Transverse colon (tissue), 4 donors: ENCODE measurements around the gene DOCK3.

Experiments
- CTCF ChIP-seq, 5 experiments: fragments of 200-600 bp in 3 of 5; fragments of 450-650 bp in 2 of 5; sonication (generic) in 3 of 5; IDR thresholded peaks; 1 replicate in 2 of 5; 2 replicates in 3 of 5; pipeline ENCODE4 v1.5.1; 2016 to 2017; ENCODE audit warnings: antibody characterized with exemption in 5 of 5, inconsistent platforms in 3 of 5, mild to moderate bottlenecking in 2 of 5, moderate library complexity in 1 of 5
- POLR2AphosphoS5 ChIP-seq, 3 donors: sonication (generic); formaldehyde crosslinking; IDR thresholded peaks; one replicate each; pipeline ENCODE4 v1.6.1; 2016; ENCODE audit warnings: antibody characterized with exemption in 3 of 3

- TF ChIP-seq POLR2AphosphoS5 (IDR thresholded peaks at IDR 0.05) (no peak), CTCF (IDR thresholded peaks at IDR 0.05) (no peak)
These were observed 137.2 kb downstream of the DOCK3 start for GRCh38 chr3:50811893-50812292.
